HG03196 (cell line): ENCODE measurements around the gene MAN1B1.

Source experiments
- ATAC-seq: cut with Tn5 transposase; IDR thresholded peaks from one replicate; pipeline ENCODE4 v1.9.1; 2021; ENCODE audit not compliant: unreplicated experiment

MAN1B1 gene

GRCh38 chr9:137084526-137084925 lies 2.3 kb upstream of the MAN1B1 start:
- no peak for ATAC-seq

GRCh38 chr9:137085920-137086530 lies 760 bp upstream of the MAN1B1 start:
- ATAC-seq: peak; percentile 6

DNA sequence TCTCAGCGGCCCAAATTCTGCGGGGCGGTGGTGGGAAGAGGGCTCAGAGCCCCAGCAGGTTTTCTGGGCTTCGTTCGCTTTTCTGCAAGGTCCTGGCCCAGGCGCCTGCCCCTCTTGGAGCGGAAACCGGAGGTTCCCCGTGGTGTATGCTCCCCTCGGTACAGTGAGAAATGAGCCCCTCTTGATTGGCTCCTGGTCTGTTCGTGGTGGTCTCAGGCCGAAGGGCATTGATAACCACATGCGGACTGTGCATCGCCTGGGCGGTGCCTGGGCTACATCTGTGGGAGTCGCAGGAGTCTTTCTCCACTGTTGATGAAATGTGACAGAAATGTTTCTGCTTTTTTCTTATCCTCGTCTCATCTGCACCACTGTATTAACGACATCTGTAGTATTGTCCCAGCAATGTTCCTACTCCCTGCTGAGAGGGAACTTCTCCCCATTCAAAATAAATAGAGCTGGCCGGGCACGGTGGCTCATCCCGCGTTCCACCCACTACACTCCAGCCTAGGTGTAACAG lies 682 bp downstream of the MAN1B1 start:
- ATAC-seq: peak; percentile 0

DNA sequence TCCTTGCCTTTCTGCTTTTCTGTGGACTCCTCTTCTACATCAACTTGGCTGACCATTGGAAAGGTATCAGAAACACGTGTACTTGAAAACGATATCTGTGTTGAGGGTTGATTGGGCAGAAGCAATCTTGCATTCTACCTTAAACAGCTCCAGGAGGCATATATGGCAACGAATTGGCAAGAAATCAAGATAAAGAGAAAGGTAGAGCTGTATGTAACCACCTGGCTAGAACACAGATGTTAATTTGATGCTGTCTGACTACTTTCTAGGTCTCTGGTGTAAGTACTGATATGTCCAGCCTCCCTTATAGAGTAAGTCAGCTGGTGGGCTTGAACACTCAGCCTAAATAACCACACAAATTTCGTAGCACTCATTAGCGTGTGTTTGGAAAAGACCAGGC lies 1.3 kb downstream of the MAN1B1 start:
- ATAC-seq: no peak

GRCh38 chr9:137089232-137089947 lies 2.6 kb downstream of the MAN1B1 start:
- ATAC-seq: no peak

DNA sequence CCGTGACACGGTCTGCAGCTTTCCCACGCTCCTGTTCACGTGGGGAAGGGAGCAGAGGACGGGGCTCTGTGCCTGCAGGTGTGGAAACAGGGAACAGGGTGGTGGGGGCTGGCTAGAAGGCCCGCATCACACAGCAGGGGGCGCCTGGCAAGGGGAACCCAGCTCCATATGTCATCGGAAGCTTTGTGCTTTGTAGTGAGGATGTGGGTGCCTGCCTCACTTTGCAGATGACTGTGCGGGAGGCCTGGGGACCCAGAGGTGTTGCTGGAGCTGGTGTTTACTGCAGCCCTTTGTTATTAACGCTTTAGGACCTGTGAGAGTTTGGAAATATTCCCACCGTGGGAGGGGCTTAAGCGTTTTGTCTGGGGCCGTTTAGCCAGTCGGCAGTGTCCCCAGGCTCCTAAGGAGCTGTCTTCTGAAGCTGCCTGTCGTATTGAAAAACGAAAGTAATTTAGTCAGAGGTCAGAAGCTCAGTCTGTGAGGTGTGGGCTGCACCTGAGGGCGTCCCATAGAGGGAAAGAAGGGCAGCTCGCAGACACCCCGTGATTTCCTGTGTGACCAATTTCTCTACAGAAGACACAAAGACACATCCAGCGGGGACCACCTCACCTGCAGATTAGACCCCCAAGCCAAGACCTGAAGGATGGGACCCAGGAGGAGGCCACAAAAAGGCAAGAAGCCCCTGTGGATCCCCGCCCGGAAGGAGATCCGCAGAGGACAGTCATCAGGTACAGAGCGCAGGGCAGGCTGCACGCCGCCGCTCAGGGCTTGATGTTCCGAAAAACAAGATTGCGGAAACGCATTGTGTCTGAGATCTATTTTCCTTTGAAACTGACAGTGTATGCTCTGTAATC lies 9.1 kb downstream of the MAN1B1 start:
- peak; percentile 79 for ATAC-seq

GRCh38 chr9:137096785-137097546 lies 10.2 kb downstream of the MAN1B1 start:
- no peak for ATAC-seq

DNA sequence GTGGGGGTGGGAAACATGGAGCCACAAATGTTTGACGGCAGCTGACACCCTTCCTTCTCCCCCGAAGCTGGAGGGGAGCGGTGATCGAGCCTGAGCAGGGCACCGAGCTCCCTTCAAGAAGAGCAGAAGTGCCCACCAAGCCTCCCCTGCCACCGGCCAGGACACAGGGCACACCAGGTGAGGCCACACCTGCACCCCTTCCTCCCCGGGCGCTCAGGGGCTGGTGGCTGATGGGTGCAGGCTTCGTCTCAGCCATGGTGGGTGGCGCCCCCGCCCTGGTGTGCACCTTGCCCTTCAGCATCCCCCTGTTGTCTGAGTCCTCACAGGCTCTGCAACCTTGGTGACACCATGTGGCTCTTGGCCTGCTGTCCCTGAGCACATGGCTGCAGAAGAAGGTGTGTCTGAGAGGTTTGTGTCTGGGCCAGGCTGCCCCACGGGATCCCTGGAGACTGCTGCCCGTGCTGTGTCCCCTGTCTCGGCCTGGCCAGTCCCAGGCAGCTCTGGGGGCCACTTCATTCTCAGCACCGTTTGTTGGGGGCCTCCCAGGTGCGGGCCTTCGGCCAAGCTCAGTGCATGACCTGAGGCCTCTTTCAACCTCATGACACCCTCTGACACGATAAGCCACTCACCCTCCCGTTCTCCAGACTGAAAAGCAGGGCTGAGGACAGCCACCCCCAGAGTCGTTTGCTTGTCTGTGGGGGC lies 11.1 kb downstream of the MAN1B1 start:
- ATAC-seq: no peak

- ATAC-seq: no peak
These were observed 12.4 kb downstream of the MAN1B1 start for GRCh38 chr9:137099231-137099630.

- no peak for ATAC-seq
These were observed 16.6 kb downstream of the MAN1B1 start for GRCh38 chr9:137103206-137103999.

DNA sequence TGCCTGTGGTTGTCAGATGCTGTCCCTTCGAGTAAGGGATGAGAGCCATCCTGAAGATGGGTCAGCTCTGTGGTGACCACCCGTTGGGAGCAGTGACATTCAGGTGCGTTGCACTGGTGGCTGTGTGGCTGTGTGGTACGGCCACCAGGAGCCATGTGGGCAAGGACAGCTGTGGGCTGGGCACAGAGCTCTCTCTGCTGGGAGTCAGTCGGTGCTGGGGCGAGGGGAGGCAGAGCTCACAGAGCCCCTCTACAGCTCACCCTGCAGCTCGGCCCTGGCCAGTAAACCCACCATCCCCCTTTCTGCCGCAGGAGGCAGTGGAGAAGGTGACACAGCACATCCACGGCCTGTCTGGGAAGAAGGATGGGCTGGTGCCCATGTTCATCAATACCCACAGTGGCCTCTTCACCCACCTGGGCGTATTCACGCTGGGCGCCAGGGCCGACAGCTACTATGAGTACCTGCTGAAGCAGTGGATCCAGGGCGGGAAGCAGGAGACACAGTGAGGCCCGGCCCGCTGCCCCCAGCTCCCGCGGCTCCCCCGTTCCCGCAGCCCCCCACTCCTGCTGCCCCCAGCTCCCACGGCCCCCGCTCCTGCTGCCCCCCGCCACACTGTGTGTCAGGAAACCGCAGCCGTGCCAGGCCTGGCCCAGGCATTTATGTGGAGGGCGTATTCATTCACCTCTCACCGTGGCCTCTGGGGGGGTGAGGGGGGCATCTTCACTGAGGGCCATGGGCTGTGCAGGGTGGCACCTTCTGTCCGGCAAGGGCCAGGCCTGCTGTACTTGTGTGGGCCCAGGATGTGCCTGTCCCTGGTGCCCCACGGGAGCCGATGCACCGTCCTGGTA lies 19.3 kb downstream of the MAN1B1 start:
- ATAC-seq: no peak

- ATAC-seq: no peak
These were observed 20.0 kb downstream of the MAN1B1 start for GRCh38 chr9:137106662-137107250.

GRCh38 chr9:137107312-137107921 lies 20.6 kb downstream of the MAN1B1 start:
- ATAC-seq: no peak

DNA sequence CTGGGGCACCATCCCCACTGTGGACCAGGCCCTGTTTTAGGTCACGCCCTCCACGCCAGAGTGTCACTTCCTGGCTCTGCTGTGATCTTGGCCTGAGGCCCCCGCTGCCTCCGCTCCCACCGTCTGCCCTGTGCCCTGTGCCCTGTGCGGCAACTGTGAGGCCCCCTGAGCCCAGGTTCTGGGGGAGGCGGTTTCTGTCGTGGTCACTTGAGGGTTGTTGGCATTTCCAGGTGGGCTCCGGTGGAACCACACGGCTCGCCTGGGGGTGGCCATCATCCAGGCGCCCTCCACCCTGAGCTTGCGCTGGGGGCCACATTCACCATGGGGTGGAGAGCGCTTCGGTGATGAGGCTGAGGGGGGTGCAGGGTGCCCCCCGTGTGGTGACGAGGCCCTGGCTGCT lies 21.2 kb downstream of the MAN1B1 start:
- no peak for ATAC-seq

- ATAC-seq: no peak
These were observed 21.9 kb downstream of the MAN1B1 start for GRCh38 chr9:137108608-137109249.

DNA sequence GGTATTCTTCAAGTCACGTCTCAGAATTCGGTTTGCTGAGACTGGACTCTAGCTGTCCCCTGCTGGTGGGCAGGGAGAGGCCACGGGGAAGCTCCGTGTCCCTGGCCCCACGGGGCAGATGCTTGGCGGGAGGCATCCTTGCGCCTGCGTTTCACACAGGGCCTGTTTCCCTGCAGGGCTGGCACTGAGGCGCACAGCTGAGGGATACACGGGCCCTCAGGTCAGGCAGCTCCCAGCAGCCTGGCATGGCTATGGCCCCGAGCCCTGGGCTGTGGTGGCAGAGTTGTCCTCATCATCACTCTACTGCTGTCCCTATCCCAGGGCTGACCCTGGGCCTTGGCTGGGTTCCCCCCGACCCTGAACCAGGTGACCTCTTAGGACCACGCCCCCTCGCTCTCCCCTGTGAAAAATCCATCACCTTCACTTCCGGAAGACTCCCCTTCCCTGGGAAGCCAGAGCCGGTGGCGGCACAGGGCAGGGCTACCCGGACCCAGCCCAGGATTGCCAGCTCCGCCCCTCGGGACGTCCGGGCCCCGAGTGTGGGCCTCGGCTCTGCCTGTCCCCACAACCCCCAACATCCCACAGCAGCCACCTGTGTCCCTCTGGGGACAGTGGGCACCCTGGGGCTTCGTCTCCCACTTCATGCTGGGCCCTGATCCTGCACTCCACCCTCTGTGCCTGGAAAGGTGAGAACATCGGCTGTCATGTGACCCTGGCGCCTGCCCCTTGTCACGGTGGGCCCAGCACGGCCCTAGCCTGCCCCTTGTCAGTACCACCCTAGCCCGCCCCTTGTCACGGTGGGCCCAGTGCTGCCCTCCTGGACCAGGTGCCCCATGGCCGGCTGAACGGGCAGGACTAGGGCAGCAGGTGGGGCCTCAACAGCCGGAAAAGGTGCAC lies 22.7 kb downstream of the MAN1B1 start:
- ATAC-seq: no peak
